SK-MEL-5 (cell line): ENCODE measurements around the gene PMEPA1. TPM values are rescaled to one million over a fixed set of nuclear protein-coding genes. Genes with fewer than 3 reads are reported as not detected.
"Not testable (repeated sequence)": the region's sequence is repeated elsewhere in the genome, so short reads cannot be mapped to it uniquely, and the experiment has no call there.

Experiments used
- DNase-seq: peaks from one replicate; pipeline ENCODE4 v3.0.0-alpha.2; 2016; ENCODE audit warnings: low read depth, low spot score
- in situ Hi-C: cut with HindIII; loops from 2 replicates; pipeline ENCODE4 v1.10.0; 2016; ENCODE audit warnings: low sequenced_read_pairs, high pct_unique_total_duplicates, low pct_unique_long_range_greater_than_20kb
- total RNA-seq: library from RNA; depleted of rRNA; stranded (reverse); fragments of >200 nt; shearing (Covaris generic); gene quantifications from 2 replicates; pipeline ENCODE4 v1.2.3, GENCODE V29; 2014

The PMEPA1 gene
- total RNA-seq, 1 experiment from 2014 or later, result 5.7 TPM

- in situ Hi-C loops, result no loop called here
- DNase-seq, result no peak
Observed at GRCh38 chr20:57651881-57652605, 57.8 kb downstream of the PMEPA1 start.

- in situ Hi-C loops, result no loop called here
- DNase-seq, result no peak
Observed at GRCh38 chr20:57650756-57651483, 58.9 kb downstream of the PMEPA1 start.

GRCh38 chr20:57650266-57650665 lies 59.5 kb downstream of the PMEPA1 start:
- DNase-seq, result no peak
- in situ Hi-C loops, result no loop called here

- no peak for DNase-seq
- in situ Hi-C loops, result no loop called here
Observed at GRCh38 chr20:57649617-57650015, 60.2 kb downstream of the PMEPA1 start.

GRCh38 chr20:57648878-57649616 lies 60.8 kb downstream of the PMEPA1 start:
- in situ Hi-C loops, result no loop called here
- DNase-seq, result no peak

- in situ Hi-C loops, result no loop called here
- no peak for DNase-seq
Observed at GRCh38 chr20:57647933-57648785, 61.7 kb downstream of the PMEPA1 start.

GRCh38 chr20:57647006-57647932 lies 62.5 kb downstream of the PMEPA1 start:
- in situ Hi-C loops, result no loop called here
- no peak for DNase-seq

GRCh38 chr20:57638895-57639236 lies 70.9 kb downstream of the PMEPA1 start:
- in situ Hi-C loops, result no loop called here
- DNase-seq, result no peak

GRCh38 chr20:57638173-57638894 lies 71.5 kb downstream of the PMEPA1 start:
- DNase-seq, result no peak
- in situ Hi-C loops, result no loop called here

- in situ Hi-C loops, result no loop called here
Observed at GRCh38 chr20:57633945-57634491, 75.8 kb downstream of the PMEPA1 start.

GRCh38 chr20:57632286-57632685 lies 77.5 kb downstream of the PMEPA1 start:
- DNase-seq, result no peak
- in situ Hi-C loops, result no loop called here

More at GRCh38 chr20:57633945-57634491, 75.8 kb downstream of the PMEPA1 start:
- no peak for DNase-seq

- no peak for DNase-seq
- in situ Hi-C loops, result no loop called here
Observed at GRCh38 chr20:57630061-57630460, 79.8 kb downstream of the PMEPA1 start.

- in situ Hi-C loops, DNase-seq: not testable (repeated sequence)
Observed at GRCh38 chr20:57629491-57629901, 80.3 kb downstream of the PMEPA1 start.

- in situ Hi-C loops, DNase-seq: not testable (repeated sequence)
Observed at GRCh38 chr20:57628962-57629308, 80.9 kb downstream of the PMEPA1 start.

- in situ Hi-C loops, result no loop called here
- DNase-seq, result no peak
Observed at GRCh38 chr20:57628047-57628961, 81.5 kb downstream of the PMEPA1 start.
